NCI-H526 (cell line): ENCODE measurements around the gene PRDM1.

Experiments
- DNase-seq, 2 experiments: peaks; one replicate each; lab custom pipeline; 2025; lab: John Stamatoyannopoulos, UW

PRDM1 gene

GRCh38 chr6:106116125-106116832 is 30.1 kb downstream of the PRDM1 start:
- DNase-seq, result no peak

- no peak for DNase-seq
These were observed 31.4 kb downstream of the PRDM1 start for GRCh38 chr6:106117579-106117978.

GRCh38 chr6:106118835-106119431 is 32.8 kb downstream of the PRDM1 start:
- DNase-seq, result no peak

- no peak for DNase-seq
These were observed 33.4 kb downstream of the PRDM1 start for GRCh38 chr6:106119546-106119945.

- no peak for DNase-seq
These were observed 33.9 kb downstream of the PRDM1 start for GRCh38 chr6:106120006-106120405.

- DNase-seq, result no peak
These were observed 34.3 kb downstream of the PRDM1 start for GRCh38 chr6:106120406-106120805.

- no peak for DNase-seq
These were observed 36.3 kb downstream of the PRDM1 start for GRCh38 chr6:106122306-106122918.

- no peak for DNase-seq
These were observed 37.0 kb downstream of the PRDM1 start for GRCh38 chr6:106122938-106123656.

GRCh38 chr6:106124015-106124414 is 37.9 kb downstream of the PRDM1 start:
- no peak for DNase-seq

GRCh38 chr6:106124437-106125430 is 38.6 kb downstream of the PRDM1 start:
- no peak for DNase-seq

- no peak for DNase-seq
These were observed 39.8 kb downstream of the PRDM1 start for GRCh38 chr6:106125925-106126435.

GRCh38 chr6:106126482-106126881 is 40.3 kb downstream of the PRDM1 start:
- DNase-seq, result no peak

- peak; percentile 84 to 86 for DNase-seq
These were observed 43.0 kb downstream of the PRDM1 start for GRCh38 chr6:106128981-106129781.

GRCh38 chr6:106132153-106132698 is 46.1 kb downstream of the PRDM1 start:
- no peak for DNase-seq

- no peak for DNase-seq
These were observed 46.9 kb downstream of the PRDM1 start for GRCh38 chr6:106133040-106133439.

- no peak for DNase-seq
These were observed 48.1 kb downstream of the PRDM1 start for GRCh38 chr6:106134087-106134770.

GRCh38 chr6:106134906-106135634 is 48.9 kb downstream of the PRDM1 start:
- peak in 1 of 2 experiments; percentile 25 for DNase-seq

GRCh38 chr6:106135911-106136571 is 49.9 kb downstream of the PRDM1 start:
- no peak for DNase-seq
